T-helper 1 cell treated with Interleukin-12 subunit alpha and Interleukin-12 subunit beta and Interleukin-4 antibody, amounts not matched to agents 30 ng/mL and 1 ng/mL, for 36 hours (primary cell): ENCODE results near the gene COMMD8. TPM values are rescaled to one million over a fixed set of nuclear protein-coding genes. Genes with fewer than 3 reads are reported as not detected.

Experiments
- intact Hi-C: fragments of 100-400 bp; cut with micrococcal nuclease; formaldehyde crosslinking; loops from one replicate; pipeline ENCODE4 v1.15.1; 2024
- total RNA-seq: library from RNA; stranded (reverse); gene quantifications from 2 replicates; pipeline ENCODE4 v1.2.3, GENCODE V29; 2022

Gene COMMD8
- total RNA-seq, 1 donor from 2014 or later = 18.8 TPM

DNA sequence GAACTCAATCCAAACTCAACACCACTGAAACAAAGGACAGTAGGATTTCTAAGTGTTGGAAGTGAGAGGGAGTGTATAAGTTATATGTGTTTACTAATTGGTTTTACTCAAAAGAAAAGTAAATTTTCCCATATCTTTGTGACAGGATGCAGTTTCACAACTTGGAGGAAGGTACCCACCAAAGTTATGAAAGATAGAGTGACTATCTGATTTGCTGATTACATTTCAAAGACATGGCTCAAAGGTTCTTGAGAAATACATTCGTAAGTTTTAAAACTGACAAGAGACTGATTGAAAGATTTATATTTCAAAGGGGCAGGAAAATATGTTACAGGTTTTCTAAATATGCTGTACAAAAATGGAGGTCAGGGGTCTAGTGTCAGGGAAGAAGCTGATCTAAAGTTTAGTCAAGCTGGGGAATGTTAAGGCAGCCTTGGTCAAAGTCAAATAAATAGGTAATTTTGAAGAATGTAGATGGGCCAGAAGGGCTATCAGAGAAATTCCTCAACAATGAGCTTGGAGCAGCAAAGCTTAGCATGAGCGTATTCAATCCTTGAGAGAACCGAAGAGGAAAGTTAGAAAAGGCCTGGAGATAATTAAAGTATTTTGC lies 9.7 kb upstream of the COMMD8 start:
- intact Hi-C loops = no loop called here

DNA sequence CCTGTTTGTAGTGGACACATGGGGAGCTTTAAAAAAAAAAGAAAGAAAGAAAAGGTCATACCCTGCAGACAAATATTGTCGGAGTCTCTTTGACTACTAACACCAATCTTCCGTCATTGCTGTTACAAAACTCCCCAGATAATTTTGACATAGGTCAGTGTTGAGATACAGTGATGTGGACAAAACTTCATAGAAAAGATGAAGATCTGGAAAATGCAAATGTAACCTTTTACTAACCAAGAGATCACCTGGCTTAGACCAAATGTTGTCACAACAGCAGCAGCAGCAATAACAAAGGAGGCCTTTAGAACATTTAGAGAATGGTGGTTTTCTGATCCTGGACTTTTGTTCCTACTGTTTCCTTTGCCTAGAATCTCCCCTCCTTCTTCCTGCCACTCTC lies 8.1 kb upstream of the COMMD8 start:
- intact Hi-C loops = no loop called here

DNA sequence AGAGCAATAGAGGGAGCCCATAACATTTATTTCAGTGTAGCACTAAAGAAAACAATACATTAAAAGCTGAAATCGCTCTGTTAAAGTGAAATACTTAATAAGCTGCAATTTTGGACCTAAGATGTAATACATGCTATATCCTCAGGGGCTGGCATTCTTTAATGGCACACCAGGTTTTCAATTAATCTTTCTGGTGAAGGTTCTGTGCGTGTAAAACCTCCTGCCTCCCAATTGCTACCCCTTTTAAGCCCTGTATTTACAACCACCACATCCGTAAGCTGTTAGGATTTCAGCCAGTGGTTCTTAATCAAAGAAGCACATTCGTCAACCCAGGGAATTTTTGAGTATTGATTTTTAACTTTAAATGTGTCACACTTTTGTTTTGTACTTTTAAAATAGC lies 7.6 kb upstream of the COMMD8 start:
- intact Hi-C loops = no loop called here

DNA sequence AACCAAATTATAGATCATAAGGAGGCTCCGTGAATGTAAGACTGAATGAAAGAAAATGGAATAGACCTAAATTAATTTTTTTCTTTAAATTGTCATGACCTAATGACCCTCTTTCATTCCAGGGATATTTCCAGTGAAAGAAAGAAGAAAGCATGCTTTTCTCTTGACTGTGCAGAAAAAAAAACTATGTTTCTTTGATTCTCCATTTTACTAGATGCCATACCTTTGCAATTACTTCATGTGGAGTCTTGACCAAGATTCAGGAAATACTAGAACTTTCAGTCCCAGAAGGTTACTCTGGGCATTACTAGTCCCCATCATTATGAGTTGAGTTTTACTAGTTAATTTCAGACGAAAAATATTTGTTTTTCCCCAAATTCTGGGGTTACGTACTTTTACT lies 6.4 kb upstream of the COMMD8 start:
- intact Hi-C loops = loop anchor here (10.0 kb wide), 1 partner anchor 575 kb away; no protein-coding TSS in a partner anchor

DNA sequence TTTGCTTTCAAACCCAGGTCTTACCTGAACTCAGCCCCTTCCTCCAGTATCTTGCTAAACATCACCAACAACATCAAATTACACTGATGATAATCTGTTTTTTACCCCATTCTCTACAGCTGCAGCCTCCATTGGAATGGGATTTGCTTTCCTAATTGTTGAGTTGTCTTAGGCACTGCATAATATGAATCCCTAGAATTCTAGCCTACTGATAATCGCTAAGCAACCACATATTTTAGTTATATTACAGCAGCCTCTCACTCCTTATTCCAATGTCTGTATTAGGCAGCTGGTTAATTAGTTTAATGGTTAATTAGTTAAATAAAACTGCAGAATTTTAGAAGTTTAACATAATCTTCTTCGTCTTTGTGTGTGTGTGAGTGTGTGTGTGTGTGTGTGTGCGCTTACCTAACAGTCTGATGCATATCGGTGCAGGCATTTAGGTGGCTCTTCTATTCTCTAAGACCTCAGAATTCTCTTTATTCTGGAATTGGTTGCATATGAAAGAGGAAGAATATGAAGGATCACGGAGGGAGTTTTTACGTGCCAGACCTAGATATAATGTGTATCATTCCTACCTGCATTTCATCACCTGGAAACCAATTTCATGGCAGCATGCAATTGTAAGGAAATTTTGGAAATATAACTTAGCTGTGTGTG lies 5.3 kb upstream of the COMMD8 start:
- intact Hi-C loops = loop anchor here (10.0 kb wide), 1 partner anchor 576 kb away; no protein-coding TSS in a partner anchor

DNA sequence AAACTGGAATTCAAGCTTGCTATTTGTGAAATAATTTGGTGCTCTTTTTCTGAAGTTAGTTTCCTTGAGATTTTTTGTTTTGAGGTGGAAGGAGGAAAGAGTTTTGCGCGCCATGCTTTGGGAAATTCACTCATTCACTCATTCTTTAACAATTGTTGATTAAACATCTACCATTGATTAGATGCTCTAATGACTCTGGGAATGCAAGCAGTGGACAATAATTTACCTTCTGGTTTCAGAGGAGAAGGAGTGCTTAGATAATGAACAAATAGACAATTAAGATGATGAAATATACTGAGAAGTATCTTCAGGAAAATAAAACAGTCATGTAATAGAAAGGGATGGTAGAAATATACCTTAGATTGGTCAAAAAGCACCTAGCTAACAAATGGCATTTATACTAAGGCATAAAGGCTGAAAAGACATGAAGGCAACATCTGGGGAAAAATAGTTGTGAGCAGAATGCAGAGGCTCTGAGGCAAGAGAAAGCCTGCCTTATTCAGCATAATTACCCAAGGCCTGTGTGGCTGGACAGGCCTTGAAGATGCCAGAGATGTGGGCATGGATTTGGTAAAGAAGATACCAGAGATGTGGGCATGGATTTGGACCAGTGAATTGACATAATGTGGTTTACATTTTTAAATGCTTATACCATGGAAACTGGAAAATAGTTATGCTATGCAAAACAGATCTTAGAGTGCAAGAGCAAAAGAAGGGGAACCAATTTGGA lies 2.7 kb upstream of the COMMD8 start:
- intact Hi-C loops = loop anchor here (10.0 kb wide), 1 partner anchor 579 kb away; no protein-coding TSS in a partner anchor

DNA sequence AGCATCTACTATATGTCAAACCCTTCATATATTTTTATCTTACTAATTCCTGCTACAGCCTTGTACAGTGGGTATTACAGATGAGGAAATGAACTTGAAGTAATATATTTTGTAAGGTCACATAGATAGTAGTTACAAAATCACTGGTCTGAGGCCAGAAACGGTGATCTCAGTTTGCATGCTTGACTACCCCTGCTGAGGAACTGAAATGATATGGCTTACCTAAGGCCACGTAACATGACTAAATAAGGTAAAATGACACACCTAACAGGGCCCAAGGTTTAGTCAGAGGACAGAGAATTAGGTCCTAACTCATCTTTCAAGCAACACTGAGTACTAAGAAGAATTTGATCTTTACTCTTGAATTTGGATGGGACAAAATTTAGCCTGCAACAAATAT lies 1.5 kb upstream of the COMMD8 start:
- intact Hi-C loops = loop anchor here (10.0 kb wide), 1 partner anchor 580 kb away; no protein-coding TSS in a partner anchor

DNA sequence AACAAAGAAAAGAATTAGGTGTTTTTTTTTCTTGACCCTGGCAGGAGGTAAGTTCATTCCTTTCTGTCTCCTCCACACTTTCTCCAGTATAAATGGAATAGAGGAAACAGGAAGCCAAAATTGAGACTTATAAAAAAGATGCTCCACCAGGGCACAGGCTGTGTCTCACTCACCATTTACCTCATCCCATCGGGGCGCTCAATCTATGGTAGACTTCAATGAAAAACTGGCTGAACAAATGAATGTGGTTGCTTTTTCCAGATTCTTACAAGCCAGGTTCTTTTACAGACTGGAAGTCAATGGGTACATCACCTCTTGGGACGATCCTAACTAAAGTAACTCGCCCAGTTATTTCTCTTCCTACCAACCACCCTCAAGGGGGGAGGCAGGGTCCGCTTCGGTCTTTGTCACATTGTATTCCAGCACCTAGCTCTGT lies 685 bp downstream of the COMMD8 start:
- intact Hi-C loops = loop anchor here (1.0 to 10.0 kb wide), 13 partner anchors 22 to 1368 kb away; partner anchors contain the start of genes ATP10D, CORIN, FRYL and NFXL1

DNA sequence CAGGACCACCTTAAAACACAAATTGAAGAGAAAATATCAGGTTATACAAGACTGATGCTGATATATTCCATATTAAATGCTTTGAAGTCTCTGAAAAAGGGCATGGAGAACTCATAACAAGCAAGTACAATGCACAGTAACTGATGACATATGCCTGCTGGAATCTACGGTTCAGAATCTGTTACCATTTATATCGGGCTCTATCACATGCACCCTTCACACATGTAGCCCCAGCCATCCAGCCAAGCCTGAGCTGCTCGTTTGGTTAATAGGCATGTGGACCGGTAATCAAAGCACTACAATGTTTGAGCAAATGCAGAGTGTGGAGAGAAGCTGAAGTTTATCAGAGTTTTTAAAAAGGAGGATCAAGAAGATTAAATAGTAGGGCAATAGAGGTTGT lies 11.8 kb downstream of the COMMD8 start:
- intact Hi-C loops = loop anchor here (5.0 kb wide), 1 partner anchor 36 kb away; the partner anchor contains the start of gene ATP10D

DNA sequence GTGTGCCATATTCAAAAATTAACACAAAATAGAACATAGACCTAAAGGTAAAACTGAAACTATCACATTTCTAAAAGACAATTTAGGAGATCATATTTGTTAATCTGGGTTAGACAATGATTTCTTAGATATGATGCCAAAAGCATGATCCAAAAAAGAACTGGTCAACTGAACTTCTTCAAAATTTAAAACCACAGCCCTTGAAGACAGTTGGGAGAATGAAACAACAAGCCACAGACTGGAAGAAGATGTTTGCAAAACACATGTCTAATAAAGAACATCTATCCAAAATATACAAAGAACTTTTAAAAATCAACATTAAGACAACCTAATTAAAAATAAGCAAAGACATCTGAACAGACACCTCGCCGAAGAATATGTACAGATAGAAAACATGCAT lies 19.5 kb downstream of the COMMD8 start:
- intact Hi-C loops = no loop called here

DNA sequence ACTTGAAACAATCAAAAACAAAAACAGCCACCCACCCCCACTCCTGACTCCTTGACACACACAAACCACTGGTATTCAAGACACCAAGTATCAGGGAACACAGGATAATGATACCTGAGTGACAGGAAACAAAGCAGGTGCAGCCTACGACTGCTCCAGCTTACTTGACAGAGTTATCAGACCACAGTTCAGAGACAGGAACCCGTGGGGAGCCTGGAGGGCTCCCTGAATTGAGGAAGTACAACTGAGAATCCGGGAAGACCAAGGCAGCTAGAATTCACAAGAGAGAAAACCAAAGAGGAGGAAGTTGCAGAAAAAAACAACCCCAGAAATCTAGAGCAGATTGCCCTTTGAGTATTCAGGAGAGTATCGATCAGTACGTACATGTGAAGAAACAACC lies 20.5 kb downstream of the COMMD8 start:
- intact Hi-C loops = no loop called here

DNA sequence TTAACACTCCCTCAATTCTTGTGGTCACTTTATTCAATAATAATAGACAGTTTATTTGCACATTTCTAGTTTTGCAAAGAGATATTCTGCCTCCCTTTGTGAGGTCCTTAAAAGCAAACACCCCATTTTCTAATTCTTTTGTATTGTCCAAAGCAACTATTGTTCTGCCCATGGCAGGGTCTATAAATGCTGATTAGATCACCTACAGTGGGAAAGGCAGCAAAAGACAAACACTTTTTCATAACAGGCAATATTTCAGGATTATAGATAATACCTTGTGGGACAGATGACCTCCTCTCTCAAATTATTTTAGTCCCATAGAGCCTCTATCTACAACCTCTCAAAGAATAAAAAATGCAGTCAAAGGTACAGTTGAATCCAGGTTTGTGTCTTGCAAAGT lies 28.6 kb downstream of the COMMD8 start:
- intact Hi-C loops = no loop called here

DNA sequence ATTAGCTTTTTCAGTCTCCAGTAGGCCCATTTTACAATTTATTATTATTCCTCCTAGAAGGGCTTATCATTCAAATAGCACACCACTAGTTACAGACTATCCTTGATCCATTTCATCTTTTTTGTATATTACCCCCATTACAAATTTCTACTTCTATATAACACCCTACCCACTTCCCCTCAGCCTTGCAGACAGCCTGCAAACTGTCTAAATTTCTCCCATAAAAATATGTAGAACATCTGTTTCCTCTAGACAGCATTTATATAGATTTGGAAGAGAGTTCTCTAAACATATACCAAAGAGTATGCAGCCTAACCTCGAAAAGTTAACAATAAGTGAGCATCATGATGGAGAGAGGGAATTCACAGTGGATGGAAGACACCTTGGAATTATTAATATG lies 30.8 kb downstream of the COMMD8 start:
- intact Hi-C loops = no loop called here

DNA sequence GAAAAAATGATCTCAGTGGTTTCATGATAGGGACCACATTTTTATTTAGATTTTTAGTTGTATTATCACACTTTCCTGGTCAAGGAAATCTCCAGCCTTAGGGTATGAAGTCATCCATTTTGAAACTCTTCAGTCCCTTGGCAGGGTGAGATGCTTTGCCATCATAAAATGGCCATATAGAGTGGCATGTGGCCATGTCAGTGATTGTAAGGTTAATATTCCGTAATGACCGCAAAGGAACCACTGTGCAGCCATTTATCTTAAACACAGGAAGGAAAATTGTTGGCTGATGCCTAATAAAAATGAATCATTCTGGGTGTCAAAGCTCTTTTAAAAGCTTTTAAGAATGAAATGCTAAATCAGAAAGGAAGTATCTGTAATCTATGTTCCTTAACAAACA lies 35.6 kb downstream of the COMMD8 start:
- intact Hi-C loops = no loop called here

DNA sequence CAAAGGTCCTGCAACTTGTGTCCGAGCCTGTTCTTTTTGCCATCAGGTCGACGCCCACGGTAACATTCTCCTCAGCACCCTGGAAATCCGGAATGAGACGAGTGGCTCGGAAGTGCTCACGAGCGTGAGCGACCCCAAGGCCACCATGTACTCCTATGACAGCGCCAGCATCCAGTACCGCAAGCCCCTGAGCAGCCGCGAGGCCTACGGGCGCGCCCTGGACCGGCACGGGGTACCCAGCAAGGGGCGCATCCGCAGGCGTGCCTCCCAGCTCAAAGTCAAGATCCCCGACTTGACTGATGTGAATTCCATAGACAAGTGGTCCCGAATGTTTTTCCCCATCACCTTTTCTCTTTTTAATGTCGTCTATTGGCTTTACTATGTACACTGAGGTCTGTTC lies 37.9 kb downstream of the COMMD8 start:
- intact Hi-C loops = no loop called here

DNA sequence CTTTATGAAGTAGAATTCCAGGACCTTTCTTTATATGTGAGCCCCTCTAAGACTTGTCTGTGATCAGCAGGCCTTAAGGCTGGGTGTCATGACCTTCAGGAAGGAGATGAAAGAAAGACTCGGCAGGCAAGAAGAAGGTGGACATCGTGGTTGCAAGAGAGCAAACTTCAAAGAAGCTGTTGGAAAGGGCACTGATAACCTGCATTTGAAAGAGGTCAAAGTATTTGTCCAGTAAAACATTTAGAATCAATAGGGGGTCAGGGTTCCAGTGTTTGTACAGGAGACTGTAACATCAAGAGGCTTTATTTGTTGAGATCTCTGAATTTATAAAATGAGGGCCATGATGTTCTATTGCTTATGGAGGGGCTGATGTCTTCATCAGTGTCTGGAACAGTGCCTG lies 44.2 kb downstream of the COMMD8 start:
- intact Hi-C loops = no loop called here

DNA sequence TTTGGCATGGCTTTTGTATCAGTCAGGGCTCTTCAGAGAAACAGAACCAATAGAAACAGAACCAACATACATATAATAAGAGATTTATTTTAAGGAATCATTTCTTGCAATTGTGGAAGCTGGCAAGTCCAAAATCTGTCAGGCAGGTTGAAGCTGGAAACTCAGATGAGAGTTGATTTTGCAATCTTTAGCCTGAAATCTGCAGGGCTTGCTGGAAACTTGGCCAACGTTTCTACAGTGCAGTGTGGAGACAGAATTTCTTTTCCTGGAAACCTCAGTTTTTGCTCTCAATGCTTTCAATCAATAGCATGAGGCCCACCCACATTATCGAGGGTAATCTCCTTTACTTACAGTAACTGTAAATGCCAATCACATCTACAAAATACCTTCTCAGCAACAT lies 45.4 kb downstream of the COMMD8 start:
- intact Hi-C loops = no loop called here

DNA sequence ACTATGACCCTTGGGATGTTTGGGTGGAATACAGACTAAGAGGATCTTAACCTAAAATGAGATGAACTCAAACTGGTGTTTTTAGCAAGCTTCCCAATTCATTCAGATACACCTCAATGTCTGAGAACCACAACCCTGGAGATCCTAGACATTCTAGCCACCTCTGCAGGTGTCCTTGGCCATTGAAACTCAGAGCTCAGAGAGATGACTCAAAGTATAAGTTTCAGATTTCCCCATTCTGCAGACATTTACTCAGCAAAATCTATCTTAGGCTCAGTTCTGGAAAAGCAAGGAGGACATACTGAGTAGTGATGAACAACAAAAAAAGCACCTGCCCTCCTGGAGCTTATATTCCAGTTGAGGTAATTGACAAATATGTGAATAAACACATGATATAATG lies 47.8 kb downstream of the COMMD8 start:
- intact Hi-C loops = no loop called here

DNA sequence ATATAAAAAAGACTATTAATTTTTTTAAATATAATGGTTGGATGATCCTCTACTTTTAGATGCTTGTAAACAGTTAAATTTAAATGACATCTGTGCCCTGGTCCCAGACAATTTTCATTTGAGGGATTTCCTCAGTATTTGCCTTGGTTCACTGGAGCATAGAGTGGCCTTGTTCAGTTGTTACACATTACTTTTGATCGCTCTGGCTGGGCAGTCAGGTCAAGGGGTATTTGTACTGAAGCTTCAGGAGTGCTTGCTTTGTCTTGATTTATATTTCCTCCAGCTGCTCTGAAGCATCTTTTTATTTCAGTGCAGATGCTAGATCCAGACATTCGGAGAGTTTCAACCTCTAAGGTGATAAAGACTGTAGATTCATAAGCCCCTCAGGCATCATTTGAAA lies 50.0 kb downstream of the COMMD8 start:
- intact Hi-C loops = no loop called here

DNA sequence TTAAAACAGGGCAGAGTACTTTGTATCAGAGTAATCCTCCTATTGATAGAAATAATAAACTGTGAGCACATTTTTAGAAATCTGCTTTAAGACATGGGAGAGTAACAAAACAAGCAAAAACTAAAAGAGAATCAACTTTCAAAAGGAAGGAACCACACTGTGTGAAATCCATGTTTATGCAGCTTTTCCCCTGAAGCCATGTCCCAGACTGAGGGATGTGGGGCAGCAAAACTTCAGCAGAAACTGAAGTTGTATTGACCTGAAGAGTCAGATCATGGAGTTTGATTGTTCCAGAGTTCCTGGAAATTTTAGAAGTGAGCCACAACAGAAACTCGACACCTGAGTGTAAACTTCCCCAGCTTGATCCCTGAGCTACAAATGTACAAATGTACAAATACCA lies 53.2 kb downstream of the COMMD8 start:
- intact Hi-C loops = no loop called here

DNA sequence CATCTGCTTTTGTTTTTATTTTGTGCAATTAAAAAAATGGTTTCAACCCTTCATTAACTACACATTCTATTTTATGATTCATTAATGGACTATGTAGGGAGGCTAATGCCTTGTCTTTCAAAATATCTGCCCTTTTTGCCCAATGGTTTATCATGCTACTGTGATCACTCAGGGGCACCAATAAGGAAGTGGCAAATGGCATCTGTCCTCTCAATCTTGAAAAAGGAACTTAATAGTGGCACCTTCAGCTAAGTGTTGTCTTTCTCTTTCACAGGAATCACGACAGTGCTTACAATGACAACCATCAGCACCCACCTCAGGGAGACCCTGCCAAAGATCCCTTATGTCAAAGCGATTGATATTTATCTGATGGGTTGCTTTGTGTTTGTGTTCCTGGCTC lies 57.1 kb downstream of the COMMD8 start:
- intact Hi-C loops = no loop called here
